ENCODE measurements around the gene PPP4R1.
"Not testable (repeated sequence)": the region's sequence is repeated elsewhere in the genome, so short reads cannot be mapped to it uniquely, and the experiment has no call there.

PPP4R1 gene

DNA sequence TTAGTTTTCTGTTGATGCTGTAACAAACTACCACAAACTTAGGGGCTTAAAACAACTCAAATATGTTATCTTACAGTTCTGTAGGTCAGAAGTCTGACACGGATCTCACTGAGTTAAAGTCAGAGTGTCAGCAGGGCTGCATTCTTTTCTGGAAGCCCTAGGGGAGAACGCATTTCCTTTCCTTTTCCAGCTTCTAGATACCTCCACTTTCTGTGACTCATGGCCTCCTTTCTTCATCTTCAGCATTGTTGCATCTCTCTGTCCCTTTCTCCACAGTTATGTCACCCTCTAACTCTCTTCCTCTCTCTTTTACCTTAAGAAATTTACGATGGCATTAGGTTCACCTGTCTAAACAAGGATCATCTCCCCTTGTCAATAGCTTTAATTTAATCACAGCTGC is 13.3 kb upstream of the PPP4R1 start:
- DNase-seq = no peak

DNA sequence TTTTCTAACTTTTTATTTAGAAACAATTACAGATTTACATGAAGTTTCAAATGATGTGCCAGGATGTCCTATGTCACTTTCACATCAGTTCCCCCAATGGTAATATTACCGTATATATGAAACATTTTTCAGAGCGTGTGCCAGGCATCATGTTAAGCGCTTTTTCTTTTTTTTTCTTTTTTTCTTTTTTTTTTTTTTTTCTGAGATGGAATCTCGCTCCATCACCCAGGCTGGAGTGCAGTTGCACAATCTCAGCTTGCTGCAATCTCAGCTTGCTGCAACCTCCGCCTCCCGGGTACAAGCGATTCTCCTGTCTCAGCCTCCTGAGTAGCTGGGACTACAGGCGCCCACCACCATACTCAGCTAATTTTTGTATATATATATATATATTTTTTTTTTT is 5.6 kb upstream of the PPP4R1 start:
- DNase-seq = no peak

DNA sequence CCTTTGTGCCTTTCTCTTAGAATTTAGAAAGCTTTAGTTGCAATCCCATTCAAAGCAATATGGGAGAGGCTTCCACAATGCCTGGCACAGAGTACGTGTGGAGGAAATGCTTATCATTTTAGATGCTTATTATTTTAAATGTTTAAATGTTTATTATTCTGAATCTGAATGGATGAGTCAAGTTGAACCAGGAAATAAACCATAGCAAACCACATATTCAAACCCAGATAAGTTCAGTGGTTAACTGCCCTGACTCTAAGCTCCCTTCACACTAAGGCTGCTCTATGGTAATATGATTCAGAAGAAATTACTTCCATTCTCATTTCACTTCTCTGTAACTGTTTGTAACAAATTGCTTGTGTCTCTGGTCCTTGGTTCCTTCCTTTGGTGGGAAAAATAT is 5.2 kb upstream of the PPP4R1 start:
- DNase-seq = no peak

DNA sequence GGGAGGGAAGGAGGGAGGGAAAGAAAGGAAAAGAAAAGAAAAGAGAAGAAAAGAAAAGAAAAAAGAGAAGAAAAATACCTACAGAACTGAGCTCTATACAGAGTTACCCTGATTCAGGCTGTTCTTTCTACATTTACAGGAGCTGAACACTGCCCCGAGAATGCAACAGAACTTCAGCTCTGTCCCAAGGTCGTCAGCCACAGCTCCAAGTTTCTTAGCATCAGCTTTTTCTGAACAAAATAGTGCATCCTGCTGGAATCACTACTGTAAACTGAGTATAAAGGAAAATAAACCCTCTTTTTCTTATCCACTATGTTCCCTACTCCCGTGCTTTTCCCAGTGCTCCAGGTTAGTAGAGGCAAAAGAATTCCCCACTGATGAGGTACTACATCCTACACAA is 4.7 kb upstream of the PPP4R1 start:
- no peak for DNase-seq

DNA sequence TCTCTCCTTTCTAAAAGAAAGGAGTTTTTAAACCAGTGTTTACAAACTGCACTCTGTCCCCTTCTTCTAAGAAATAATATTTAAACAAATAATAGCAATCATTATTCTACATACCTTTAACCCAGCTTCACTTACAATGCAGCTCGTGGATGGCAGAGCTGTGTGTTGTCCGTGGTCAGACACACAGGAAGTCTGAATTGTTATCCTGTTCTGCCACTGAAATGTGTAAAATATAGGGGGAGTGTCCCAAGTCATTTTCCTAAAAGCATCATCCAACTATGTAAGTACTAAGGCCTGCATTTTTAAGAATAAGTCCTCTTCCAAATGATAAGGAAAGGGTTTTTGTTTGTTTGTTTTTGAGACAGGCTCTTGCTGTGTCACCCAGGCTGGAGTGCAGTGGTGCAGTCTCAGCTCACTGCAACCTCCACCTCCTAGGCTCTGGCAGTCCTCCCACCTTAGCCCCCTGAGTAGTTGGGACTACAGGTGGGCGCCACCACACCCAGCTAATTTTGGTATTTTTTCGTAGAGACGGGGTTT is 2.7 kb upstream of the PPP4R1 start:
- DNase-seq = no peak

DNA sequence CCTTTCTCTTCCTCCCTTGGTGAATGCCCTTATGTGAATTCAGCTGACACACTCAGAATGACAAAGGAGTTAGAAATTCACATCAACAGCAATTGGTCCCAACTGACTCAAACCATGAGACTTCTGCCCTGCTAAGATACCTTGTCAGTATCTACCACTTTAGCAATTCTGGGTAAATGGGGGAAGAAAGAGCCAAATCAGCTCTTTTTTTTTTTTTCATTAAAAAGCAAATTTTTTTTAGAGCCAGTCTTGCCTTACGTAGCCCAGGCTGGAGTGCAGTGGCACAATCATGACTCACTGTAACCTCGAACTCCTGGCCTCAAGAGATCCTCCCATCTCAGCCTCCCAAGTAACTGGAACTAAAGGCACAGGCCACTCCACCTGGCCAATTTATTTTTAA is 1.7 kb upstream of the PPP4R1 start:
- DNase-seq = no peak

DNA sequence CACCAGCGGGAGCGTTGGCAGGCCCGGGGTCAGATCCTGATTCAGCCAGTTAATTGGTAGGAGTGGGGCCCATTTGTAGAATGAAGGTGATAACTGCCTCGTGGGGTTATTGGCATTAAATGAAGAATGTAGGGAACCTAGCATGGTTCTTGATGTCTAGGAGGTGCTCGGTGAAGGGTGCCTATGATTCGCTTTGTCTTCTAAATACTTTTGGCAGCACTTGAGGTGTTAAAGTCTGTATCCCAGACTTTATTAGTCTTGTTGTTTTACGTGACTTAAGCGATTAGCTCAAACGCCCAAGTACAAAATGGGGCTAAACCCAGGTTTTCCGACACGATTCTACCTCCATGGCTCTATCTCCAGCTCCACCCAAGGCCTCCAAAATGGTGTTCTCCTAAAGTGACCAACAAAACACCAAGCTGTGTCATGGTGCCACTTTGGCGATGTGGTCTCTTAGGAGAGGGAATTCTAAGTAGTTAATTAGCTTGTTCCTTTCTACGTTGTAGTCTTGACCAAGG is 980 bp upstream of the PPP4R1 start:
- DNase-seq = no peak

DNA sequence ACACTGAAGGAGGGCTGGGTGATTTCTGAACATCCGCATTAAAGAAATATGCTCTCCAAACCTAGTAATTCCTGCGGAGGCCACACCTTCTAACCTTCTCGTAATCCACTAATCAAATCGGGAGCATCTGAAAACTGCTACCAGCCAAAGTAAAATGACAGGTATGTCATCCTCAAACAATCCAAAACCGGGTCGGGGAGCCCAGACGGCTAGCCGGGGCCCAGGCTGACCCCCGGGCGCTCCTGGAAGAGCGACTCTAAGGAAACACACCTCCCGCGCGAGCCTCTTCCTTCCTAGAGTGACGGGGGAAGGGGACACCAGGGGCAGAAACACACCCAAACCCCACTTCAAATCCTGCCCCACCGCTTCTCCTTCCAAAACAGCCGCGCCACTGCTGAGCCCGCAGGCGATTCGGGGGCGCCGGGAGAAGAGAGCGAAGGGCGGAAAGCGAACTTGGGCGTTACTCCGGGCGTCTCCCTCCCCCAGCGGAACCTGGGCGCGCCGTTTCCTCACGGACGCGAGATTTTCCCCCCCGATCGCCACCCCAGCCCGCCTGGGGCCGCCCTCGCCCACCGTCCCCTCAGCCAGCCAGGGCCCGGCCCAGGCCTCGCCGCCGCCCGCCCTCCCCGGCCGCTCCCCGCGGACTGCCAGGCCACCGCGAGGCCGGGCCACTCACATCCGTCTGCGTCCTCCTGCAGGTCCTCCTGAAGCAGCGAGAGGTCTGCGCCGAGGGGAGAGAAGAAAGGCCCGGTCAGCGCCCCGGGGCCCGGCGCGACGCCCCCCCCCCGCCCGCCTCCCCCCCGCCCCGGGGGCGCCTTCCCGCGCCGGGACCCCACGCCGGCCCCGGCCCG is 584 bp downstream of the PPP4R1 start:
- peak; percentile 46 for DNase-seq

DNA sequence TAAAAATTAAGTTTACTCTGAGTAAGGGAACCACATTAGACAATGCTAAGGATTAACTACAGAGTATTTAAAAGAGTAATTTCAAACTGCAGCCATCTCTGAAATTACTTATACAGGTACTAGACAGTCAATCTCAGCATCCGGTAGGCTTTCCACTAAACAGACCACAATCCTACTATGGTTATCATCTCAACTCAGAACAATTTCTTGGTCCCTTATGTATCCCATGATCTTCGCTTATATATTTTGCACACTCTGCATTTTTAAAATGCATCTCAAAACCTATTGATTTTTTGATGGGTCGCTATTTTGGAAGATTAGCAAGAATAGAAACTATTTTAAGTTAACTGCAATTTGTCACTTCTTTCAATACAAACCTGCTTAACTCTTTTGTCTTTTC is 1.4 kb downstream of the PPP4R1 start:
- DNase-seq = no peak

DNA sequence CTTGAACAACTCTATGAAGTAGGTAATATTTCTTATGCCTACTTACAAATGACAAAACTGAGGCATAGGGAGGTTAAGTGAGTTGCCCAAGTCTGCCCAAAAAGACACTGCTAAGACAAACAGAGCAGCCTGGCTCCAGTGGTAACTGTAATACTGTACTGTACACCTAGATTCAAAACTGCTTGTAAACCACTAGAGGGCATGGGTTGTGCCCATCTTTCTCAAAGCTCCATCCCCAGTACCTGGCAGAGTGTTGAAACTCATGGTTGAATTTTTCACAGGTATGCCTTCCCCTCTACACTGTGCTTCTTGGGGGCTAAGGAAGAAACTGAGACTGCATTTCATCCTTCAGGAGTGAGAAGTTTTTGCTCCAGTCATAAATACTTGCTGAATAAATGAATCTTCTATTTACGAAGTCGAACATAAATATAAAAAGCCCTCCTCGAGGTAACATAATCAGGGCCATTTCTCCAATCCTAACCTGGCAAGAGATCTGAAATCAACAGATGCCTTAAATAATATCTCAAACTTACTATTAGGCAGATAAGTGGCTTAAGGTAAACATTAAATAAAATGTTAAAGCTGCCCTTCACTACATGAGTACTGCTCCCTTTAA is 2.0 kb downstream of the PPP4R1 start:
- DNase-seq = peak; percentile 60

DNA sequence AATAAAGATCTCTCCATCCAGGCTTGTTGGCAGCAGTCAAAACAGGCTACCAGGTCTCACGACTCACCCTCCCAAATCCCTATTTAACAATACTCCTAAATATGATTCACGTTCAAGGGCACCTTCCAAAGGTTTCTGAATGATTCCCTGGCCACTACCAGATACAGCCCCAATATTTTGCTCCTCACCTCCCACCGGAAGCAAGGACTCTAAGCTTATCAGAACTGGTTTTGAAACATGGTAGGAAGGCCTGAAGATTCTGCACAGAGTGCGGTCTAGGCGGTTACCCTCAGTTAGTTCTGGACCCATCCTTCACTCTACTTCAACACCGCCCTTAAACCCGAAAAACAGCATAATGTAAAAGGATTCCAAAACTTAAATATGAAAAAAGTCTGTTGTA is 5.2 kb downstream of the PPP4R1 start:
- no peak for DNase-seq

DNA sequence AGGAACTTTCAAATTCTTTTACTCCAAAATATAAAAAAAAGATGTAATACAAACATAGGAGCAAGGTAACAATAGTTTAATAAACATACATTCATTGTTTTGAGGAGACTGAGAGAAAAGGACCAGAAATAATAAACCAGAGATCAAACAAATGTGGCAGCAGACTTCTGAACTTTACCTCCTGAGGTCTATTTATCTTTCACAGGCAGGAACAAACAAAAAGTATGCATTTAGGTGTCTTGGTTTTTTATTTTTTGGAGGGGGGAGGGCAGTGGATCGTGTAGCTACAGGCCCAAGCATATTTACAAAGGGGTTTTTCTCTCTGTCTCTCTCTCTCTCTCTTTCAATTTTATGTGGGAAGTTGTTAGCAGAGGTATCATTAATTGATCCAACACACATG is 5.6 kb downstream of the PPP4R1 start:
- no peak for DNase-seq

DNA sequence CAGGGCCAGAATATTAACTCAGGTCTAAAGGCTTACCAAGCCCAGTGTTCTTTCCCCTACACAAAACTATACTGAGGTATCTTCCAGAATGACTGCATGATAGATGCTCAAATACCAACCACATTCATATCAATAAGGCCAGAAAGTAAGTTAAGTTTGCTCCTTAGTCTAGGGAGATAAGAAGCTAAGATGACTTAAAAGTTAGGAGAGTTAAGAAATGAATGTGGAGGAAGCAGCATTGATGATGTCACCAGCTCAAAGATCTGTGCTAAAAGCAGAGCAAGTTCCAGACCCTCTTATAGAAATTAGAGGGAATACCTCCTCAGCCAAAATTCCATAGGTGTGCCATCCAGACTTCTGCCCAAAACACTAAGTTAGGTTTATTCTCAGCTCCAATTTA is 6.1 kb downstream of the PPP4R1 start:
- no peak for DNase-seq

DNA sequence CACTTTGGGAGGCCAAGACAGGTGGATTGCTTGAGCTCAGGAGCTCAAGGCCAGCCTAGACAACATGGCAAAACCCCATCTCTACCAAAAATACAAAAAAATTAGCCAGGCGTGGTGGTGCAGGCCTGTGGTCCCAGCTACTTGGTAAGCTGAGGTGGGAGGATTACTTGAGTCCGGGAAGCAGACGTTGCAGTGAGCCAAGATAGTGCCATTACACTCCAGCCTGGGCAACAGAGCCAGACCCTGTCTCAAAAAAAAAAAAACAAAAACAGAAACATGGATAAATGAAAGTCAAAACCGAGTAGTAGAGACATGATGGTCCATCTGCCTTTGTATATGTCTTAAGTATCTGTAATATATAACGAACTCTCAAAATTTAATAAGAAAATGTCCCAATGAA is 7.2 kb downstream of the PPP4R1 start:
- DNase-seq = not testable (repeated sequence)

DNA sequence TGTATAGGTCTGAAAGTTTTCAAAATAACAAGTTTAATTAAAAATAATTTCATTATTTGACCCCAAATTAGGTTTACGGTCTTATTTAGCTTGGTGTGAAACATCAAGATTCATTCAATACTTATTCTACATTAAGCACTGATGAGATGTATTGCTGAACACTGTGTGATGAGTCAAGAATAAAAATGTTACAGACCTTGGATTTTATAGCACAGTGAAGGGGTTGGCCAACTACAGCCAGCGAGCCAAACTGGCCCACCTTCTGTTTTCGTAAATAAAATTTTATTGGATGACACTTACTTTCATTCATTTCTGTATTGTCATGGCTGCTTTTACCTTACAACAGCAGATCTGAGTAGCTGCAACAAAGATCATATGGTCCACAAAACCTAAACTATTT is 8.3 kb downstream of the PPP4R1 start:
- DNase-seq = no peak

DNA sequence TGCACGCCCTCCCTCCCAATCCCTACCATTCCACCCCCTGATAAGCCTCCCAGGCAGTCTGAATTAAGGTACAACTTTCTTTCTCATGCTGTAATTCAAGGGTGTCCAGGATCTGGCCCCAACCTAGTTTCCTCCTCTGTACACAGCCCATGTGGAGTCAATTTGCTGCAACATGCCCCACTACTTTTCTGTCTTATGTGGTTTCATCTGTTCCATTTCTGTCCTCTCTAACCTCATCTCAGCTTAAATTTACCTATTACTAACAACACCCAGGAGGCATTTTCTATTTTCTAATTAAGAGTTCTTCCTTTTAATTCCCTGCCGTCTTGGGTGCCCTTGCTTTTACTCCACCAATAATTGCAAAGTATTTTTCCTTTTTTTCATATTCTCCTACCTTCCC is 10.0 kb downstream of the PPP4R1 start:
- no peak for DNase-seq

DNA sequence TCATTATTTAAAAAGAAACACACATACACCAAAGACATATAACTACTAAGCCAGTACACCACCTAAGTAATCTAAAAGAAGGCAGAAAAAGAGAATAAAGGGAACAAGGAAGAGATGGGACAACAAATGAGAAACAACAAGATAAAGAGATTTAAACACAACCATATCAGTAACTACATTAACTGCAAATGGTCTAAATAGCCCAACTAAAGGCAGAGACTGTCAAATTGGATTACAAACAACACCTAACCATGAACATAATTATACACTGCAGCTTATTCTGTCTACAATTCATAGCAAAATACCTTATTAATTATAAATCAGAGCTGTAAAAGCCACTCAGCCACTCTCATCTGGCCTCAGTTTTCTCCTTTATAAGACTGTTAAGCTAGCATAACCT is 15.0 kb downstream of the PPP4R1 start:
- DNase-seq = no peak

DNA sequence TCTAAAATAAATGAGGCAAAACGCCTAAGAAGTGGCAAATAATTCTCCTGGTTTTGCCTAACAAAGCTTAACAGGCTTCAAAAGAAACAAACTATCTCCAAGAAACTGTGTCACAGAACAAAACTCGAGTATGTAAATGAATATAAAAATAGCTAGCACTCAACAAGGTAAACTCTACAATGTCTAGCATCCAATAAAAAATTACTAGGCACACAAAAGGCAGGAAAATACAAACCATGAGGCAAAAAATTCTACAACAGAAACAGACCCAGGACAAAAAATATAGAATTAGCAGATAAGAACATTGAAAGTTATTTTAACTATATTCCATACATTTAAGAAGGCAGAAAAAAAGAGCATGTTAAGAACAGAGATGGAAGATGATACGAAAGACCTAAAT is 16.8 kb downstream of the PPP4R1 start:
- DNase-seq = no peak

DNA sequence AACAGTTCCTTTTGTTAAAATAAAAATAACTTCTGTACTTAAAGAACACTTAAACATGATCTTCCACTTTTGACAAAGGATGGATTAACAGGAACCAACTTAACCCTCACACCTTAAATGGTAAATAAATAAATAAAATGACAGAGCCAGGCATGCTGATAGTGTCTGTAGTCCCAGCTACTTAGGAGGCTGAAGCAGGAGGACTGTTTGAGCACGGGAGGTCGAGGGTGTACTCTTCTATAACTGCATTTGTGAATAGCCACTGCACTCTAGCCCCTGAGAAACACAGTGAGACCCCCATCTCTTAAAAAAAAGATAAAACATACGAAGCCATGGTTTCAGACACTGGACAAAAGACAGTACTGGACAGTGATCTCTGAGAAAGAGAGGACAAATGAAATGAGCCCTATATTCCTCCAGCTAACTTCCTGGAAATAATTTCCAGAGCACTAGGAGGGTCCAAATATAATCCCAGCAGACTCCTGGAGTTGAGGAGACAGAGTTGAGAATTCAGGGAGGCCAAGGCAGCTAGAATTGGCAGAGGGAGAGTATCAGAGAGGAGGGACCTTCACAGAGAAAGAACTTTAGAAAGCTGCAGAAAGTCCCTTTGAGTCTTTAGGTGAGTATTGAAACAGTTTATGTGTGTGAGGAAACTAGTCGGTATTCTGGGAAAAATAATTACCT is 17.4 kb downstream of the PPP4R1 start:
- DNase-seq = no peak

DNA sequence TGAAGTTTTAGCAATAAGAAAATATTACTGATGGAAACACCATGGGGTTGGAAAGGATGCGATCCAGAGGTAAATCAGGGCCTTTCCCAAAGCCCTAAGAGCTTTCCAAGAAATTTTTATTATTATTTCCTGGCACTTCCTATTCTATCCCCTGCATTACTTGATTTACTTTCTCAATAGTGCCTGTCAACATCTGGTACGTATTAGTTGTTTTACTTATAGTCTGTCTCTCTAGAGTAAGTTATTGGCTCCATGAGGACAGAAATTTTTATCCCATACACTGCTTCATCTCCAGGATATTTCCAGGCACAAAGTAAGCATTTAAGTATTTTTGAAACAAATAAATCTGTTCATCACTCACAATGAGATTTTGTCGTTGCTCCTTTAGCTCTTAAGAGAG is 18.1 kb downstream of the PPP4R1 start:
- no peak for DNase-seq

DNA sequence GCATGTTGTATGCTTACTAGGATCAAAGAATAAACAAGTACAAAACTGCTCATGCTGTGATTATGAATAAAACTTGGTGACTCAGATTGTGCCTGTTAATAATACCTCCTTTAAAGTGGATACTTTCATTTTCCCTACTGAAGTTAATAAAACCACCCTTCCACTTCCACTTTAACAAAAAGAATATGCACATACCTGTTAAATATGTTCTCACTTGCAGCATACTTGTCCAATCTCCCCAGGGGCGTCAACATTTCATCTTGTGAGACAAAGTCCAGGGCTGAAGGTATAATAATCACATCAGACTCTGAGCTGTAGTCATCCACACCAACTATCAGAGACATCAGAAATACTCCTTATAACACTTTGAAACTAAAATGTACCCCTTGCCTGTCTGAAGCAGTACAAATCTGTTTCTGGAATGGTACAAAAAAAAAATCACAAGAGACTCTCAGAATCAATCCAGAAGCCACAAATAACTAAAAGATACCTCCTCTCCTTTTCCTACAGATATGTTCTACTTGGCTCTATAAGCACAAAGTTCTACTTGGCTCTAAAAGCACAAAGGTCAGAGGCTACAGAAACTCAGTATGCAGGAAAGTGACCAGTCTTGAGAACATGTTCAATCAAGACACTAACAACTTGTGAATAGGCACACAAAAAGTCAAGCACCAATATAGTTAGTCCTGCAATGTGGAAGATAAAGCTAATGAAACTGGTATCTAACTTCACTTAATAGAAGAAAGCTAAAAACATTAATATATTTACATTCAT is 19.3 kb downstream of the PPP4R1 start:
- no peak for DNase-seq

DNA sequence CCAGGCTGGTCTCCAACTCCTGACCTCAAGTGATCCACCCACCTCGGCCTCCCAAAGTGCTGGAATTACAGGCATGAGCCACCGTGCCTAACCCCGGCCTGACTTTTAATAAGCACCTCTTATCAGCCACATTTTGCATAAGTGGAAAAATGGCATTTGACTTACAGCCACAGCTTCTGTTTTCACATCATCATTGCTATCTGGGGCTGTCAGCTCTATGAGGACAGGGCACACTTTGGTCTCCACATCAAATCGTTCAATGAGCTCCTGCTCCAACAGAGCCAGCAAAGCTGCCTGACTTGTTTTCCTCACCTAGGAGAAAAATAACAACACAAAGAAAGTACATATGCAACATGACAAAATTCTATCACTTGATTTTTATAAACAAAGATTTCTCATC is 26.4 kb downstream of the PPP4R1 start:
- no peak for DNase-seq

DNA sequence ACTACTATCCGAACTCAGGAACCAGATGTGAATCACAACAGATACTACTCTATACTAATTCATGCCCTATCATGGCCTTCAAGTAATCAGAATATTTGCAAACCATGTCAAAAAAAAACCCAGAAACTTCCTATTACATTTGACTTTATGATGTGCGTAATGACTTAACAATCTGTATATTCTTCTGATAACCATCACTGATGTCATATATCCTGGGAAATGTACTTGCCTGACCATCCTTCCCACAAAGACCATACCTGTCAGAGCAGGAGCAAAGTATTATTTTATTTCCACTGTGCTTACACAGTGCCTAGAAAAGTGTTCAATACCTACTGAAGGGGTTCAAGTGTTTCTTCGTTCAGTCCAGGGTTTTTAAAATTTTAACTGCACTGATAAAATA is 27.5 kb downstream of the PPP4R1 start:
- DNase-seq = no peak

Measured in NCI-H345 (cell line).